NCI-H2227 (cell line): ENCODE data around the gene ZNF525.
"Not testable (repeated sequence)": the region's sequence is repeated elsewhere in the genome, so short reads cannot be mapped to it uniquely, and the experiment has no call there.

Experiments
- DNase-seq: peaks from one replicate; lab custom pipeline; 2025; ENCODE audit not compliant: unreplicated experiment; lab: John Stamatoyannopoulos, UW

The ZNF525 gene

GRCh38 chr19:53394974-53395839 is 29.7 kb downstream of the ZNF525 start, which contains the start of gene ZNF765:
Gene ZNF765 (plus strand): TSS chr19:53395149. CDS start chr19:53398016, 2,867 bp downstream.
- peak; percentile 99 for DNase-seq

GRCh38 chr19:53395840-53396524 is 30.5 kb downstream of the ZNF525 start:
- DNase-seq = not testable (repeated sequence)

- DNase-seq = no peak
These were observed 31.0 kb downstream of the ZNF525 start for GRCh38 chr19:53396525-53396868.

GRCh38 chr19:53397918-53398317 is 32.4 kb downstream of the ZNF525 start:
- DNase-seq = not testable (repeated sequence)

GRCh38 chr19:53409505-53410204 is 44.1 kb downstream of the ZNF525 start:
- no peak for DNase-seq

- DNase-seq = not testable (repeated sequence)
These were observed 55.2 kb downstream of the ZNF525 start for GRCh38 chr19:53420520-53421315.

- DNase-seq = peak; percentile 54
These were observed 57.0 kb downstream of the ZNF525 start for GRCh38 chr19:53422551-53422950.

GRCh38 chr19:53423074-53423473 is 57.6 kb downstream of the ZNF525 start:
- DNase-seq = peak; percentile 57

GRCh38 chr19:53423680-53424079 is 58.2 kb downstream of the ZNF525 start:
- peak; percentile 40 for DNase-seq

- DNase-seq = peak; percentile 90
These were observed 59.6 kb downstream of the ZNF525 start for GRCh38 chr19:53424968-53425597.

- peak; percentile 99 for DNase-seq
These were observed 66.0 kb downstream of the ZNF525 start, which contains the start of gene ZNF761 for GRCh38 chr19:53431399-53432087. Gene ZNF761 (plus strand): TSS chr19:53431984. CDS start chr19:53447269, 15,285 bp downstream.

GRCh38 chr19:53432088-53432661 is 66.7 kb downstream of the ZNF525 start:
- DNase-seq = peak; percentile 60
